HepG2 (cell line): ENCODE measurements around the gene NFAT5. TPM values are rescaled to one million over a fixed set of nuclear protein-coding genes. Genes with fewer than 3 reads are reported as not detected.

Experiments used
- ATAC-seq: fragments of 200-7000 bp; cut with Tn5 transposase; 3 replicates; pipeline ENCODE4 v1.9.1; 2020; ENCODE audit warnings: mild to moderate bottlenecking, moderate library complexity
- BruUV-seq: library from RNA; stranded (reverse); fragments of 400-500 nt; replicated peaks from 2 replicates; lab custom pipeline; 2021; lab: Mats Ljungman, UMichigan
- CTCF ChIA-PET: fragments of 300-600 bp; formaldehyde crosslinking; extraction: SDS; loops from one replicate; lab custom pipeline; 2021; ENCODE audit warnings: low total read pairs, inconsistent platforms, low intra/inter-chr PET ratio; lab: Yijun Ruan, JAX
- POLR2A ChIA-PET: fragments of 350-600 bp; sonication (Branson Sonifier 250); formaldehyde crosslinking; loops from one replicate; lab custom pipeline; 2020; ENCODE audit warnings: antibody characterized with exemption, inconsistent platforms; lab: Yijun Ruan, JAX
- DNase-seq: peaks from one replicate; pipeline ENCODE4 v3.0.0-alpha.2; 2015; ENCODE audit warnings: low spot score
- FAIRE-seq: peaks from 3 replicates; lab custom pipeline; 2011; peaks lifted over from hg19 to GRCh38; lab: Jason Lieb, UNC
- H2AFZ ChIP-seq: one replicate; pipeline ENCODE4 v1.6.1; 2011; ENCODE audit warnings: low read length, inconsistent platforms
- H3K27ac ChIP-seq: fragments of 300-600 bp; 3 replicates; pipeline ENCODE4 v1.8.0; 2011; ENCODE audit warnings: mixed run types, mild to moderate bottlenecking, mixed read lengths, low read length, inconsistent platforms; ENCODE audit not compliant: insufficient read depth; ENCODE audit errors: extremely low read length
- H3K27me3 ChIP-seq, 2 experiments: fragments of 200-600 bp in 1 of 2; 2 replicates in 1 of 2; 3 replicates in 1 of 2; pipeline versions ENCODE4 v1.6.0 to v1.8.0; 2011; ENCODE audit warnings: low read length in 2 of 2, mild to moderate bottlenecking in 2 of 2, moderate library complexity in 2 of 2, inconsistent platforms in 1 of 2; ENCODE audit not compliant: insufficient read depth in 2 of 2, control insufficient read depth in 1 of 2
- H3K36me3 ChIP-seq, 2 experiments: fragments of 200-600 bp in 1 of 2; replicated peaks in 1 of 2; 2 replicates in 1 of 2; 3 replicates in 1 of 2; pipeline versions ENCODE4 v1.5.1 to v1.8.0; 2011; ENCODE audit warnings: low read length in 2 of 2, inconsistent platforms in 1 of 2; ENCODE audit not compliant: insufficient read depth in 2 of 2, control insufficient read depth in 1 of 2
- H3K4me1 ChIP-seq: 2 replicates; pipeline ENCODE4 v1.5.1; 2012; ENCODE audit warnings: low read length, inconsistent platforms; ENCODE audit not compliant: insufficient read depth
- H3K4me2 ChIP-seq: 2 replicates; pipeline ENCODE4 v1.6.0; 2011; ENCODE audit warnings: low read depth, low read length, inconsistent platforms
- H3K4me3 ChIP-seq, 3 experiments: fragments of 200-600 bp in 1 of 3; sonication (generic), shearing (Covaris generic) in 1 of 3; replicated peaks in 1 of 3; 2 replicates each; pipeline ENCODE4 v1.5.1; 2011 to 2016; ENCODE audit warnings: low read length in 3 of 3, inconsistent platforms in 2 of 3, low read depth in 2 of 3, mild to moderate bottlenecking in 2 of 3, control low read depth in 1 of 3, mixed read lengths in 1 of 3; ENCODE audit not compliant: insufficient read depth in 1 of 3
- H3K79me2 ChIP-seq: one replicate; pipeline ENCODE4 v1.6.1; 2011; ENCODE audit warnings: low read length, inconsistent platforms; ENCODE audit not compliant: insufficient read depth
- H3K9ac ChIP-seq: 2 replicates; pipeline ENCODE4 v1.6.0; 2011; ENCODE audit warnings: mild to moderate bottlenecking, low read depth, low read length, inconsistent platforms; ENCODE audit not compliant: insufficient read depth
- H3K9me3 ChIP-seq: 2 replicates; pipeline ENCODE4 v1.5.1; 2012; ENCODE audit warnings: mild to moderate bottlenecking, low read length
- H4K20me1 ChIP-seq: 2 replicates; pipeline ENCODE4 v1.6.0; 2011; ENCODE audit warnings: inconsistent platforms, mild to moderate bottlenecking, low read length, moderate library complexity; ENCODE audit not compliant: insufficient read depth
- GABPA ChIP-seq, 2 experiments: IDR thresholded peaks; 2 replicates each; pipeline ENCODE4 v1.6.1; 2011 to 2016; ENCODE audit warnings: low read depth in 2 of 2, low read length in 1 of 2, missing biosample characterization in 1 of 2, missing genetic modification characterization in 1 of 2
- HOXA9 ChIP-seq: sonication (generic); formaldehyde crosslinking; IDR thresholded peaks from 2 replicates; pipeline ENCODE4 v1.8.1; 2022; ENCODE audit warnings: missing genetic modification reagents, mild to moderate bottlenecking, moderate library complexity, borderline replicate concordance
- MLLT10 ChIP-seq: sonication (generic); formaldehyde crosslinking; IDR thresholded peaks from 2 replicates; pipeline ENCODE4 v1.4.0; 2020; ENCODE audit warnings: missing genetic modification reagents
- ONECUT2 ChIP-seq: sonication (generic); formaldehyde crosslinking; IDR thresholded peaks from 2 replicates; pipeline ENCODE4 v1.4.0; 2020; ENCODE audit warnings: missing genetic modification reagents
- TBX3 ChIP-seq: fragments of 450-650 bp; IDR thresholded peaks from 2 replicates; pipeline ENCODE4 v1.6.1; 2017; ENCODE audit warnings: antibody characterized with exemption, mild to moderate bottlenecking, inconsistent platforms, borderline replicate concordance
- in situ Hi-C: cut with HindIII; loops from 2 replicates; pipeline ENCODE4 v1.10.0; 2017; ENCODE audit warnings: low pct_unique_long_range_greater_than_20kb; ENCODE audit not compliant: extremely low pct_ligation_motif_present
- intact Hi-C: fragments of 100-400 bp; cut with micrococcal nuclease; formaldehyde crosslinking; loops from one replicate; pipeline ENCODE4 v1.10.0; 2022; ENCODE audit not compliant: unreplicated experiment
- polyA plus RNA-seq, 8 experiments: library from polyadenylated mRNA; depleted of rRNA in 3 of 8; stranded (reverse) in 7 of 8; unstranded in 1 of 8; fragments of >200 nt; fragmentation: Illumina TruSeq in 4 of 8; extraction: Trizol in 4 of 8; gene quantifications; 2 replicates each; pipeline versions ENCODE4 v1.2.1 to v1.2.3, GENCODE V29; 2011 to 2016; ENCODE audit warnings: low read depth in 4 of 8, missing spikeins in 1 of 8, mixed read lengths in 1 of 8; ENCODE audit not compliant: insufficient read depth in 1 of 8
- total RNA-seq, 5 experiments: library from RNA; depleted of rRNA; stranded (reverse); fragments of >200 nt; fragmentation: Illumina TruSeq; extraction: Trizol; gene quantifications; 2 replicates each; pipeline ENCODE4 v1.2.3, GENCODE V29; 2016; ENCODE audit warnings: low read depth in 1 of 5
- TF ChIP-seq, protein P1 (sequence below): sonication (generic); formaldehyde crosslinking; IDR thresholded peaks from 2 replicates; pipeline ENCODE4 v1.4.0; 2020; ENCODE audit warnings: mild to moderate bottlenecking, missing genetic modification reagents

Gene NFAT5
- total and polyA plus RNA-seq, 2 of the 13 experiments (the other 11 are each of a cell fraction or from before 2014, with no cell fraction given), result 20.5 to 54.3 TPM

DNA sequence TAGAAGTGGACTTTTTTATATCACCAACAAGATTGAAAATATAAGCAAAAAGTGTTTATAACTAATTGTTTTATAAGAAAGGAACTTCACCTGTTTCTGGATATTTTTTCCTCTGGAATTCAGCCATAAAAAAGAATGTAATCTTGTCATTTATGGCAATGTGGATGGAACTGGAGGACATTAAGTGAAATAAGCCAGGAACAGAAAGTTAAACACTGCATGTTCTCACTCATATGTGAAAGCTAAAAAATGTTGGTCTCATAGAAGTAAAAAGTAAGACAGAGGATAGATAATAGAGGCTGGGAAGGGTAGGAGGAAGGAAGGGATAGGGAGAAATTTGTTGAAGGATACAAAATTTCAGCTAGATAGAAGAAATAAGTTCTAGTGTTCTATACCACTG lies 67.6 kb downstream of the NFAT5 start:
- peaks cover 24% of the 10 kb centered on the region for H3K9me3 ChIP-seq
- no peak for FAIRE-seq
- TF ChIP-seq GABPA (IDR thresholded peaks at IDR 0.05; ENCODE audit: low read depth, low read length) (no peak), GABPA (CRISPR knock-in tag; IDR thresholded peaks at IDR 0.05; ENCODE audit: low read depth) (no peak), ONECUT2 (no peak), MLLT10 (CRISPR knock-in tag) (no peak), HOXA9 (CRISPR knock-in tag) (no peak), TBX3 (no peak)
- TF ChIP-seq, protein P1, sequence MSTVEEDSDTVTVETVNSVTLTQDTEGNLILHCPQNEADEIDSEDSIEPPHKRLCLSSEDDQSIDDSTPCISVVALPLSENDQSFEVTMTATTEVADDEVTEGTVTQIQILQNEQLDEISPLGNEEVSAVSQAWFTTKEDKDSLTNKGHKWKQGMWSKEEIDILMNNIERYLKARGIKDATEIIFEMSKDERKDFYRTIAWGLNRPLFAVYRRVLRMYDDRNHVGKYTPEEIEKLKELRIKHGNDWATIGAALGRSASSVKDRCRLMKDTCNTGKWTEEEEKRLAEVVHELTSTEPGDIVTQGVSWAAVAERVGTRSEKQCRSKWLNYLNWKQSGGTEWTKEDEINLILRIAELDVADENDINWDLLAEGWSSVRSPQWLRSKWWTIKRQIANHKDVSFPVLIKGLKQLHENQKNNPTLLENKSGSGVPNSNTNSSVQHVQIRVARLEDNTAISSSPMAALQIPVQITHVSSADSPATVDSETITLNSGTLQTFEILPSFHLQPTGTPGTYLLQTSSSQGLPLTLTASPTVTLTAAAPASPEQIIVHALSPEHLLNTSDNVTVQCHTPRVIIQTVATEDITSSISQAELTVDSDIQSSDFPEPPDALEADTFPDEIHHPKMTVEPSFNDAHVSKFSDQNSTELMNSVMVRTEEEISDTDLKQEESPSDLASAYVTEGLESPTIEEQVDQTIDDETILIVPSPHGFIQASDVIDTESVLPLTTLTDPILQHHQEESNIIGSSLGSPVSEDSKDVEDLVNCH (CRISPR knock-in tag), result no peak
- TF ChIP-seq, all 625 proteins: peak for 0
- Histone ChIP-seq H3K9ac (no peak overlapping the region), H2AFZ (no peak overlapping the region), H3K36me3 (peaks cover 28 to 59% of the 10 kb centered on the region in 2 experiments), H3K4me1 (no peaks in the 10 kb centered on the region), H3K27me3 (no peaks in the 10 kb centered on the region), H3K27ac (no peak overlapping the region), H3K4me2 (no peak overlapping the region), H3K4me3 (no peak overlapping the region), H4K20me1 (peaks cover 3% of the 10 kb centered on the region; the same call in 1 of the 2 replicates), H3K79me2 (peaks cover 11% of the 10 kb centered on the region)
- ChIA-PET POLR2A (no interaction called here), CTCF (no interaction called here)
- no TSS peak for BruUV-seq
- DNase-seq (no peak), ATAC-seq (no peak)
- in situ Hi-C loops (no loop called here), intact Hi-C loops (no loop called here)
